H54 (cell line): ENCODE data around the gene PTGES2.

Experiments
- DNase-seq: peaks from one replicate; pipeline ENCODE4 v3.0.0; 2011; ENCODE audit warnings: low spot score, mixed read lengths; ENCODE audit not compliant: insufficient read length
- FAIRE-seq: peaks from 3 replicates; lab custom pipeline; 2011; peaks lifted over from hg19 to GRCh38; lab: Jason Lieb, UNC
- POLR2A ChIP-seq: IDR thresholded peaks from 2 replicates; pipeline ENCODE4 v1.6.1; 2011; ENCODE audit warnings: low read depth, mild to moderate bottlenecking, low read length

PTGES2 gene

DNA sequence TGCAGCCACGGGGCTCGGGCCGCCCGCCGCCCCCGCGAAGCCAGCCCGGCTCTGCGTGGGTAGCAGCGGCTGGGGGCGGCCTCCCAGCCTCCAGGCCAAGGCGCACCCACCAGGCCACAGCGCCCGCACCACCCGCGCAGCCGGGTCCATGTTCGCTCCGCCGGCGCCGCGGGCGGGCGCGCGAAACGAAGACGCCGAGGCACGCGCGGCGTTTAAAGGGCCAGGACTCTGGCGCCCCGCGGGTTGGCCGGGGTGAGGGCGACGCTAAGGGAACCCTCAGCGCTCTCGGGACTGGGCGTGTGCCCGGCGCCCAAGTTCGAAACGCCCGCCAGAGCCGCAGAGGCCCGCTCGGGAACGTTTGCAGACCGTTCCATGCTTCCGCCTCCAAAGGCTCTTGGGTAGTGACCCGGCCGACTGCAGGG is at the start of gene PTGES2:
TSS of gene PTGES2 (minus strand) at position 162 of the 422 bp plus-strand sequence. CDS start at position 150, 12 bp downstream.
- peak; percentile 93 for DNase-seq
- no peak for FAIRE-seq
- TF ChIP-seq POLR2A = peak; percentile 48

DNA sequence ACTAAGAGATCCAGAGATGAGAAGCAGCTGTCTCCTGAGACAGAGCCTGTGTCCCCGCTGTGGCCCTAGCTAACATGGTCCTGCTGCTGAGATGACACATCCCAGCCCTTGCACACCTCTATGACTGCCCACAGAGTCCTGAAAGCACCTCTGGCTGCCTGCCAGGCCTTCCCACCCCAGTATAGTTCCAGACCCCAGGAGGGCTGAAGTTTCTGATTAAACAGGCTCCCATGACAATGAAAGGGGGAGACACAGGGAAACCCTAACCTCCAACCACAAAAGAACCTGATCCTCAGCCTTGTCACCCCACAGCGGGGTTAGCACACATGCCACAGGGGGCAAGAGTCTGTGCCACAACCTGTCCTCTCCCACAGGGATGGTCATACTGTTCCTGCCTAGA is 48.2 kb upstream of the PTGES2 start:
- no peak for TF ChIP-seq POLR2A
- FAIRE-seq = no peak
- no peak for DNase-seq

DNA sequence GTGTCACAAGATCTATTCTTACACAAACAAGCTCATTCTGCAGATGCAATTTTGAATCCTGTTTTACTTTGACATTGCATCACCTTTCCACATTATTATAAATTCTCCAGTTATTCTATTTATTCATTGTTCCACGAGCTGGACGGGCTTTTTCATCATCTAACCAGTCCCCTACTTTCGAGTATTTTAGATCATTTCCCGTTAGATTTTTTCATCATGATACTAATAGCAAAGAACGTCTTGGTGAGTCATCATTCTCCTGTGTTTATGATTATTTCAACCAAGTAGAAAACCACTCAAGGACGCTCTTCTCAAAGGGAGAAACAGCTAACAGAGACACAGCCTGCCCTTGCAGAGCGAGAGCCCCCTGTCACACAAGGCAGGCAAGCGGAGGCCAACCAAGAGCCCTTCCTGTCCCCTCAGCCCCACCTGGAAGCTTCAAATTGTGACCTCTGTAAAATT is 47.6 kb upstream of the PTGES2 start:
- TF ChIP-seq POLR2A = no peak
- no peak for FAIRE-seq
- no peak for DNase-seq

DNA sequence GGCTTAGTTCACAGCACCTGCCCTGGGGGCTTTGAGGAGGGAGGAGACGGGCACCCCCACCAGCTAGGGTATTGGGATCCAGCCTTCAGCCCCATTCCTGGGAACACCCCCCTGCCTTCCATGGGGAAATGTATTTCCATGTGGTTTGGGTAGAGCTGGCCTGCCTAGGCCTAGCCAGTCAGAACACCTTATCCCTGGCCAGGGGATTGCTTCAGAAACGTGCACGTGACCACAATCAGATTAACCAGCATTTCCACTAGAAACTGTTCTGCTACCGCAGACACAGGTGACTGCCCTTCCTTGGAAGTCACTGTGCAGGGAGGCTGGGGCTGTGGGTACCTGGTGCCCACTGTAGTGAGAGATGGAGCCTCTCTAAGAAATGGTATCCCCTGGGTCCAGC is 46.5 kb upstream of the PTGES2 start:
- TF ChIP-seq POLR2A = no peak
- DNase-seq = no peak
- no peak for FAIRE-seq

DNA sequence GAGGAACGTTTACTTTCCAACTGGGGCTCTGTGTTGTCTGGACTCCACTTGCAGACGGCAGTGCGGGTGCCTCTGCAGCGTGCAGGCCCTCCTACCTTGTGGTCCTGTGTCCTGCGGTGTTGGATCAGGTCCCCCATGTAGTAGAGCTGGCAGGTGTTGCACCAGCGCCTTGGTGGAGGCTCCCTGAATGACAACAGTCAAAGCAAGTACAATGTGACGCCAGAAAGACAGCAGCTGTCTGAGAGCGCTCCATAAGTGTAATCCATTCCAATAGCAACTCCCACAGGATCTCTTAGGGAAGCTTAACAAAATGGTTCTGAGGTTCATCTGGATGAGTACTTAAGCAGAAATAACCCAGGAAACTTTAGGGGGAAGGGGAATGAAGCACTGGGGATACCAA is 42.4 kb upstream of the PTGES2 start:
- no peak for DNase-seq

DNA sequence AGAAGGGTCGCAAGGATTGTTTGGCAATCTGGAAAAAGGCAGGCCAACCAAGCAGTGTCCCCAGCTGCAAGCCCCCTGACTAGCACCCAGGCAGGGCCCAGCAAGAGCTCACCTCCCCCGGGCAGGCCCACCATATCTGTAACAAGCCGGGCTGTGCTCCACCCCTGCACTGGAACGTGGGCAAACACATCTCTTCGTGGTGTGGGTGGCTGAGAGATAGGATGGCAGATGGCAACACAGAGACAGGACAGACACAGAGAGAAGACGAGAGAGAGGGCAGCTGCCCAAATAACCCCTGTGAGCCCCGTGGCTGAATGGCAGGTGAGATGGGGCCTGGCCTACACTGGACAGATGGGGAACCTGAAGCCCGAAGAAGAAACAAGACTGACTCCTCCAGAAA is 42.0 kb upstream of the PTGES2 start:
- DNase-seq (no peak), FAIRE-seq (no peak)
- TF ChIP-seq POLR2A = no peak

More for the DNA sequence above, 42.4 kb upstream of the PTGES2 start:
- TF ChIP-seq POLR2A = no peak
- FAIRE-seq = no peak

DNA sequence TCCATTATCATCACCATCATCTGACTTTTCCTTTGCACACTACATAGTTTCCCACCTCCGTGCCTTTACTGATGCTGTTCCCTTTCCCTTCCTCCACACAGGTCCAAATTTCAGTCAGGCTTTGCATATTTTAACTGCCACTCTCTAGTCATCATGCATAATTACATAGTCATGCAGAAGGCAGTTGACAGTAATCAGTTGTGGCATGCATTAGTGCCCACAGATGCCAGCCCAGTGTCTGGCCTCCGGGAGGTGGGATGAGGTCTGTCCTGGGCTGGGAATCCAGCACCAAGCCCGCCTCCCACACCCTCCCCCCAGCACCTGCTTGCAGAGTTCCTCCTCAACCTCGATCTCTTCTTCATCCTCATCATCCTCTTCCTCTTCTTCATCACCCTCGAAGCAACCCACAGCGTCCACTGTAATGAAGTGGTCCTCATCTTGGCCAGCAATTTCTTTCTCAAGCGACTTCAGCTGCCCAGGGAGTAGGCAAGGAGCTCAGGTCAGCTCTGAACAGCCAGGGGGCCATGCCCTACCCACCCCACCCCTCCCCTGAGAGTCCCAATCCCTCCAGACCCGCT is 41.3 kb upstream of the PTGES2 start:
- no peak for TF ChIP-seq POLR2A
- no peak for FAIRE-seq
- no peak for DNase-seq

DNA sequence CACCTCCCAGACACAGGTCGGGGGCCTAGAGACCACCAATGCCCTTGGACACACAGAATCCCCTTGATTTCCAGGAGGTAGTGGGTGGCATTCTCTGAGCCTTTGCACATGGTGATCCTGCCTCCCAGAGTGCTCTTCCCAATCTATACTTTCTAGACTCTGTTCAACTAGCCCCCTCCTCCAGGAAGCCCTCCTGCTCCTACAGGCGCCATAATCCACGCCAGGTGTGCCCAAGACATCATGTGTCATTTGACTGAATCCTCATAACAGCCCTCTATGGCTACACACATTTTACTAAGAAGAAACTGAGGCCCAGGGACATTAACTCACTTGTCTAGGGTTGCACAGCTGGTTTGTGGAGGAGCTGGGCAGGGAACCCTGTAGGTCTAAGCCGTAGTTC is 39.7 kb upstream of the PTGES2 start:
- DNase-seq = no peak
- FAIRE-seq = no peak
- no peak for TF ChIP-seq POLR2A

DNA sequence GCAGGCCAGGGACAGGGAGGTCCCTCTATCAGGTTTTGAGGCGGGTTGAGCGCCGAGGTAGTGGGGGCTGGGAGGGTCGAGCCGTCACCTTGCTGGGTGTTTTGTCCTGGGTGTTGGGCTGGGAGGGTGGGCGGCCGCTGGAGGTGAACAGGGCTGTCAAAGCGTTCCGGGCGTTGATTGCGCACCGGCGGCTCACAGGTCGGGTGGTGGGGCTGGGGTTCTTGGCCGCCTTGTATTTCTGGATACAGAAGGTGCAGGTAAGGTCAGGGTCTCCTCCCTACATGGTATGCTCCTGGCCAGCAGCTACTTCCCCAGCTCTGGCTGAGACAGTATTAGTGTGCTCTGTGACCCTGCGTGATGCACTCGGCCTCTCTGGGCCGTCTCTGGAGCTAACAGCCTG is 38.6 kb upstream of the PTGES2 start:
- no peak for DNase-seq
- no peak for TF ChIP-seq POLR2A
- FAIRE-seq = no peak

DNA sequence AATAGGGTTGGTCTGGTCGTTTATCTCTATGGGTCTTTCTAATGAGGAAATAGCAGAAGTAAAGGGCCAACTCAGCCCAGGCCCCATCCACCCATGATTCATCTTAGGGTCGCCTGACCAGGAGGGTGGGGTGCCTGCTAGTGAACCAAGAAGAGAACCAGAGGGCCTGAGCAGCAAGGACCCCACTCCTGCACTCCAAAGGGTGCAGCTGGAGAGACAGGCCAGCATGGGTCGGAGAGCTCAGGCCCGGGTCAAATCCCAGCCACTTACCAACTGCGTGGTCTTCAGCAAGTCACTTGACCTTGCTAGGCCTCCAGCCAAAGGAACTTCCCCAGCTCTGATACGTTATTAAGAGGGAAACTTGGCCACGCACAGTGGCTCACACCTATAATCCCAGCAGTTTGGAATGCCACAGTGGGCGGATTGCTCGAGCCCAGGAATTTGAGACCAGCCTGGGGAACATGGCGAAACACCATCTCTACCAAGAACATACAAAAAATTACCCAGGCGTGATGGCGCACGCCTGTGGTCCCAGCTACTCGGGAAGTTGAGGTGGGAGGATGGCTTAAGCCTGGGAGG is 36.9 kb upstream of the PTGES2 start:
- no peak for TF ChIP-seq POLR2A
- no peak for FAIRE-seq
- DNase-seq = no peak

DNA sequence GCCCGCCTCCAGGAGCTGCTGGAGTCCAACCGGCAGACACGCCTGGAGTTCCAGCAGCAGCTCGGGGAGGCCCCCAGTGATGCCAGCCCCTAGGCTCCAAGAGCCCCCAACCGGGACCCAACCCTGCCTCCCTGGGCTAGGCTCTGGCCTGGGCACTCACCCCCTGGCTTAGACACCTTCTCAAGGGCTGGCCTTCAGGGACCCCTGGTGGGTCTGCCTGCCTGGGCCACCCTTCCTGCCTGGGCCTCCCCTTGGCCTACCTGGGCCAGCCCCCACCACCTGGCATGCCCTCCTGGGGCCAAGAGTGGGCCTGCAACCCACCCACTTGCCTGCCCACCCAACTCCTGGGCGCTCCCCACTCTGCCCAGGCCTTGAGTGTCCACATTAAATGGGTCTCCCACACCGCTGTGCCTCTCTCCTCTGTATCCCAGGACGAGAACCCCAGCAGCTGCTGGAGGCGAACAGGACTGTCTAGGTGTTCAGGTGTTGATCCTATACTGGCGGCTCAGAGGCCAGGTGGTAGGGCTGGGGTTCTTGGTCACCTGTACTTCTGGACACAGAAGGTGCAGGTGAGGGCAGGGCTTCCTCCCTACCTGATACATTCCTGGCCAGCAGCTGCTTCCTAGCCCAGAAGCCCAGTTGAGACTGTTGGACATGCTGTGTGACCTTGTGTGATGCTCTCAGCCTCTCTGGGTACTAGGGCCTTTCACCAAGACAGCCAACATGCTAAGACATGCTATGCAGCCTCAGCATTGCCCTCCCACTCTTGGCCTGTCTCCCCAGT is 36.2 kb upstream of the PTGES2 start:
- no peak for TF ChIP-seq POLR2A
- FAIRE-seq (no peak), DNase-seq (no peak)

DNA sequence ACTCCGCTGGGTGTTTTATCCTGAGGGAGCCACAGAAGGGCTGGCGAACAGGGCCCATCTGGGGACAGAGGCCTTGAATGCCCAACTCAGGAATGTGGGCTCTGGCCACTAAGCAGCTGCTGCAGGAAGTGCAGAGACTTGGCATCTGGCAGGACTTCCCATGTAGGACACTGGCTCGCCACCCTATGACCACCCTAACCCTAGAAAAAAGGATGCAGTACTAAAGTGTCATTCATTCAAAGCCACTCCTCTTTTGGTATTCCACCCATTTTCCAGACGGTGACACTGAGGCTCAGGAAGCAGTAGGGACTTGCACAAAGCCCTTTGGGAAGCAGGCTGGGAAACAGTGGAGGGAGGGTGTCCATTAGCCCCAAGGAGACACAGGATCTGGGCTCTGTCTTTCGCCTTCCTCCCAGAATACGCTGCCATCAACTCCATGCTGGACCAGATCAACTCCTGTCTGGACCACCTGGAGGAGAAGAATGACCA is 35.5 kb upstream of the PTGES2 start:
- FAIRE-seq = no peak
- DNase-seq = no peak
- TF ChIP-seq POLR2A = no peak

DNA sequence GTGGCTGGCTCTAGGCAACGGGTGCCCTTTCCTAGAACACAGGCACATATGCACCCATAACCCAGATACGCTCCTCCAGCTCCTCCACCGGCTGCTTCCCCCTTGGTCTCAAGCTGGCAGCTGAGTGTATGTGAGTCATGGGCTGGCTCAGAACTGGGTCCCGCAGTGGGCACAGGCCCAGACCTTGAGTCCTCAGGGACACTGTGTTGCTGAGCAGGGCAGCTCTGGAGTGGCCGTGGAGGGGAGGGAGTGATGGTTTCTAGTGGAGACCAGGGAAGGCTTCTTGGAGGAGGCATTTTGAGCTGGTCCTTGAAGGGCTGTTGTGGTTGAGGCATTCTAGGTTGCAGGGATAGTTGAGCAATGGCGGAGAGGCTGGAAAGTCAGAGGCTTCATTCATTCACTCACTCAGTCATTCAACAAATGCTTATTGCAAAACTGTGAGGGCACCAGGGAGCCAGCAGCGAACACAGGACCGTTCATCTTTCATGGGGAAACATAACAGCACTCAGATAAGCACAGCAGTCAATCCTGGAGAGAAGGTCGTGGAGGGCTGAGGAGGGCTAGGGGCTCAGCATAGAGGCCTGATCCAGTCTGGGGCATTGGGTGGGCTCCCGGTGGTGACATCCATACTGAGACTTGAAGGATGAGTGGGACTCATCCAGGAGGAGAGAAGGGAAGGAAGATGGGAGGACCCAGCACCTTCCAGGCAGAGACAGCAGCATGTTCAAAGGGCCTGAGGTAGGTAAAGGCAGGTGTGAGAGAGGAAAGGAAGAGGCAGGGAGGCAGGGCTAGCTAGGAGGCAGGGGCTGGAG is 34.9 kb upstream of the PTGES2 start:
- FAIRE-seq (peak; percentile 81), DNase-seq (peak; percentile 98)
- no peak for TF ChIP-seq POLR2A
